Small intestine (tissue), 7 donors: ENCODE data around the gene PARS2. TPM values are rescaled to one million over a fixed set of nuclear protein-coding genes. Genes with fewer than 3 reads are reported as not detected.
A peak's percentile ranks its signal among the peaks of the same experiment; 100 is the strongest.

Experiments
- DNase-seq, 2 donors: peaks; one replicate each; pipeline versions ENCODE4 v3.0.0 to v3.0.0-alpha.2; 2013
- FAIRE-seq: peaks from 2 replicates; lab custom pipeline; 2012; peaks lifted over from hg19 to GRCh38; lab: Jason Lieb, UNC
- H3K27ac ChIP-seq, 3 donors: one replicate each; pipeline ENCODE4 v1.5.1; 2013; ENCODE audit warnings: low read length in 2 of 3, mild to moderate bottlenecking in 2 of 3, control low read depth in 1 of 3, inconsistent platforms in 1 of 3, low read depth in 1 of 3, moderate library complexity in 1 of 3
- H3K27me3 ChIP-seq, 3 donors: one replicate each; pipeline ENCODE4 v1.6.1; 2013; ENCODE audit warnings: low read length in 3 of 3, inconsistent platforms in 1 of 3; ENCODE audit not compliant: control insufficient read depth in 3 of 3, insufficient read depth in 3 of 3
- H3K36me3 ChIP-seq, 3 donors: one replicate each; pipeline ENCODE4 v1.6.1; 2013; ENCODE audit warnings: low read length in 3 of 3, inconsistent platforms in 1 of 3, low read depth in 1 of 3, mild to moderate bottlenecking in 1 of 3, moderate library complexity in 1 of 3; ENCODE audit not compliant: control insufficient read depth in 3 of 3, insufficient read depth in 2 of 3
- H3K4me1 ChIP-seq, 3 donors: one replicate each; pipeline ENCODE4 v1.6.1; 2013; ENCODE audit warnings: low read length in 2 of 3, inconsistent platforms in 1 of 3, low read depth in 1 of 3, mild to moderate bottlenecking in 1 of 3, moderate library complexity in 1 of 3; ENCODE audit not compliant: control insufficient read depth in 3 of 3, insufficient read depth in 2 of 3
- H3K4me3 ChIP-seq, 3 donors: one replicate each; pipeline ENCODE4 v1.5.1; 2013; ENCODE audit warnings: low read length in 3 of 3, control low read depth in 1 of 3, inconsistent platforms in 1 of 3, low read depth in 1 of 3, mild to moderate bottlenecking in 1 of 3, moderate library complexity in 1 of 3
- H3K9me3 ChIP-seq, 2 donors: one replicate each; pipeline ENCODE4 v1.6.1; 2013; ENCODE audit warnings: low read depth in 1 of 2, low read length in 1 of 2; ENCODE audit not compliant: control insufficient read depth in 2 of 2, insufficient read depth in 1 of 2
- WGBS, 3 donors: extraction: QIAGEN DNeasy Blood & Tissue Kit; methylation state at CpG; one replicate each; pipeline ENCODE4 v1.1.7; 2013; 5-methylcytosine and 5-hydroxymethylcytosine counted together
- polyA plus RNA-seq, 4 donors: library from polyadenylated mRNA; stranded (reverse) in 3 of 4; unstranded in 1 of 4; fragments of 200-250 nt in 3 of 4; fragments of 120-200 nt in 1 of 4; gene quantifications; one replicate each; pipeline versions ENCODE4 v1.2.1 to v1.2.3, GENCODE V29; 2013
- donor health status: healthy with polysubstance abuse.
- donor health status: control.
- donor health status: control.
- donor health status: Bipolar disorder and iron deficiency.
- donor health status: healthy.

The PARS2 gene
- polyA plus RNA-seq, 4 donors: 2.5 to 8.3 (median 3.9) TPM

- H3K4me3 ChIP-seq: no peak overlapping the region
- H3K4me1 ChIP-seq: peaks cover 0 to 42% (median 14%) of the 10 kb centered on the region in 3 donors
- H3K27me3 ChIP-seq: no peaks in the 10 kb centered on the region
- WGBS, 3 donors: 28 to 39% (median 29%) methylated on average over 13 of the region's 13 CpGs
- H3K36me3 ChIP-seq: no peaks in the 10 kb centered on the region
- DNase-seq: peak; percentile 81 to 84
- peak overlapping the region in 1 of 3 donors; percentile 30 for H3K27ac ChIP-seq
- no peaks in the 10 kb centered on the region for H3K9me3 ChIP-seq
- no peak for FAIRE-seq
These were observed 46.0 kb upstream of the PARS2 start for GRCh38 chr1:54810153-54810942.

DNA sequence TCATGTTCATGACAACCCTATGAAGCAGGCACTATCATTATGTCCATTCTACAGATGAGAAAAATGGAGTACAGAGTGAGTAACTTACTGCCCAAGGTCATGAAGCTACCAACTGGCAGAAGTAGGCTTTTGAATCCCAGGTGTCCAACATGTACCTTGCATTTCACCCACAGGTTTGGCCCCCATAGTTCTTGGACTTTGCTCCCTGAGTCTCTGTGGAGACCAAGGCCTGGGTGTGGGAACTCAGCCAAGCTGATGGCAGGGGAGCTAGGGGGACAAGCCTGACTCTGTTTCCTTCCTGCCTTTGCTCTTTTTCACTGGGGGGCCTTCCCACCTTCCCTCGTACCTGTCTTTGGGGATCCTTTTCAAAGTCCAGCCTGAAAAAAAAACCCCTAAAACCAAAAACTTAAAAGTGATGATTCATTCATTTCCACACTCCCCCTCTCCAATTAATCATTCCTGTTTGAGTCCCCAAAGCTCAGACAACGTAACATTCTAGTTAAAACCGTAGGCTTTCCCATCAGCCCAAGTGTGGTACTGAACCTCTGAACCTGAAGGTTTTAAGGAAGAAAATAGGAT lies 45.3 kb upstream of the PARS2 start:
- no peaks in the 10 kb centered on the region for H3K27me3 ChIP-seq
- 11 to 41% (median 12%) methylated on average over 3 of the region's 3 CpGs for WGBS, 3 donors
- no peaks in the 10 kb centered on the region for H3K36me3 ChIP-seq
- no peak overlapping the region for H3K4me3 ChIP-seq
- peak overlapping the region in 1 of 3 donors; percentile 30 for H3K27ac ChIP-seq
- FAIRE-seq: no peak
- no peaks in the 10 kb centered on the region for H3K9me3 ChIP-seq
- H3K4me1 ChIP-seq: peaks cover 0 to 39% (median 13%) of the 10 kb centered on the region in 3 donors
- peak; percentile 66 to 70 for DNase-seq

DNA sequence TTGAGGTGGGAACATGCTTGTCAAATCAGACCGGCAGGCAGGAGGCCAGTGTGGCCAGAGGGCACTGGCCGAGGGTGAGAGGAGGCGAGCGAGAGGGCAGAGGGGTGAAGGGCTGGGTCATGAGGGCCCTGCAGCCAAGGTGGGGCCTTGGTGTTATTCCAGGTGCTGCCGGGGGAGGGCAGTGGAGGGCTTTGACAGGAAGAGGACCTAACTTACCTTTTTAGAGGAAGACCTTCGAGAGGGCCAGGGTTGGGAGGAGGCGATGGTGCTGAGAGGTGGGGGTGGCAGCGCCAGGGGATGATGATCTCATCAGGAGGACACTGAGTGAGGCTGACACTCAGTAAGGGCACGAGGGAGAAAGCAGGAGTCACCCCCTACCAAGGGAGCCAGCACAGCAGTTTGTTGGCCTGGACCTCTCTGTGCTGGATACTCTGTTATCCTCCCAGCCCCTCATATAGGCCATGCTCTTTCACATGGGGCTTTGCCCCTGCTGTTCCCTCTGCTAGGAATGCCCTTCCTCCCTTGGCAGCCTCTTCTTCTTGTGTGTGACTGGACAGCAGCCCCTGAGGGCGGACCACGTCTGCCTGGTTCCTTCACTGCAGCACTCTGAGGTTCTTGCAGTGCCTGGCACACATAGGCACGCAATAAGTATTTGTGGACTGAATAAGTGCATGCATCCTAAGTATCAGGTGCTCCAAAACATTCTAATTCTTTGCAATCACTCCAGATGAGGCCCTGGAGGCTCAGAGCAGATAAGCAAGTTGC lies 44.3 kb upstream of the PARS2 start:
- no peaks in the 10 kb centered on the region for H3K27me3 ChIP-seq
- DNase-seq: no peak
- H3K4me3 ChIP-seq: no peak overlapping the region
- H3K36me3 ChIP-seq: no peaks in the 10 kb centered on the region
- 81 to 85% (median 82%) methylated on average over 12 of the region's 12 CpGs for WGBS, 3 donors
- H3K4me1 ChIP-seq: peaks cover 5 to 39% (median 15%) of the 10 kb centered on the region in 3 donors
- H3K9me3 ChIP-seq: no peaks in the 10 kb centered on the region
- no peak overlapping the region for H3K27ac ChIP-seq
- no peak for FAIRE-seq

- DNase-seq (no peak), FAIRE-seq (no peak)
- no peaks in the 10 kb centered on the region for H3K36me3 ChIP-seq
- peak overlapping the region in 1 of 3 donors; percentile 33 for H3K27ac ChIP-seq
- H3K27me3 ChIP-seq: no peaks in the 10 kb centered on the region
- 78 to 88% (median 82%) methylated on average over 7 of the region's 7 CpGs for WGBS, 3 donors
- H3K4me3 ChIP-seq: no peak overlapping the region
- H3K4me1 ChIP-seq: peaks cover 5 to 33% (median 19%) of the 10 kb centered on the region in 3 donors
- H3K9me3 ChIP-seq: no peaks in the 10 kb centered on the region
These were observed 43.4 kb upstream of the PARS2 start for GRCh38 chr1:54807756-54808155.

- Histone ChIP-seq H3K27ac (peak overlapping the region in 1 of 3 donors; percentile 33), H3K36me3 (no peaks in the 10 kb centered on the region), H3K4me1 (peaks cover 5 to 34% (median 19%) of the 10 kb centered on the region in 3 donors), H3K9me3 (no peaks in the 10 kb centered on the region), H3K27me3 (no peaks in the 10 kb centered on the region), H3K4me3 (no peak overlapping the region)
- 74 to 84% (median 76%) methylated on average over 11 of the region's 11 CpGs for WGBS, 3 donors
- DNase-seq: peak in 1 of 2 donors; percentile 39
- FAIRE-seq: no peak
These were observed 42.7 kb upstream of the PARS2 start for GRCh38 chr1:54806931-54807611.

GRCh38 chr1:54805981-54806381 lies 41.7 kb upstream of the PARS2 start:
- H3K27me3 ChIP-seq: peaks cover 0 to 2% (median 0%) of the 10 kb centered on the region in 3 donors
- no peaks in the 10 kb centered on the region for H3K9me3 ChIP-seq
- H3K27ac ChIP-seq: no peak overlapping the region
- no peak overlapping the region for H3K4me3 ChIP-seq
- no peak for DNase-seq
- FAIRE-seq: no peak
- 86 to 96% (median 93%) methylated on average over 23 to 35 of the region's 35 CpGs for WGBS, 3 donors
- H3K36me3 ChIP-seq: no peaks in the 10 kb centered on the region
- peaks cover 5 to 42% (median 19%) of the 10 kb centered on the region in 3 donors for H3K4me1 ChIP-seq

- H3K4me3 ChIP-seq: no peak overlapping the region
- peak overlapping the region in 1 of 3 donors; percentile 95 for H3K27ac ChIP-seq
- no peaks in the 10 kb centered on the region for H3K36me3 ChIP-seq
- no peak for FAIRE-seq
- H3K27me3 ChIP-seq: peaks cover 0 to 2% (median 0%) of the 10 kb centered on the region in 3 donors
- 89 to 95% (median 92%) methylated on average over 3 of the region's 3 CpGs for WGBS, 3 donors
- peaks cover 5 to 42% (median 19%) of the 10 kb centered on the region in 3 donors for H3K4me1 ChIP-seq
- H3K9me3 ChIP-seq: no peaks in the 10 kb centered on the region
- DNase-seq: no peak
These were observed 41.1 kb upstream of the PARS2 start for GRCh38 chr1:54805466-54805865.
